Measurements from ENCODE around the gene C17orf50.

DNA sequence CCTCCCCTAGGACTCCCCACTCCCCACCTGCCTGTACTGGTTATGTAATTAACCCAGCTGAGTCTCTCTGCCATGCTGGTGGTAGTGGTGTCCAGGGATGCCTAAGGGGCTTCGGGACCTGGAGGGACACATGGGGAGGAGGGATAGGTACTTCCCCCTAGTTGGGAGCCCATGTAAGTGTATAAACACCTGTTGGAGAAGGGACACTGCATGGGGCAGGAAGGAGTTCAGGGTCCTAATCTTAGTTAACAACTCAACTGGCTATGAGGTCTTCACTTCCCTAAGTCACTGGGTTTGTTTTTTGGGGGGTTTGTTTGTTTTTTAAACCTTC is 27.9 kb upstream of the C17orf50 start:
- TF ChIP-seq, protein P1, sequence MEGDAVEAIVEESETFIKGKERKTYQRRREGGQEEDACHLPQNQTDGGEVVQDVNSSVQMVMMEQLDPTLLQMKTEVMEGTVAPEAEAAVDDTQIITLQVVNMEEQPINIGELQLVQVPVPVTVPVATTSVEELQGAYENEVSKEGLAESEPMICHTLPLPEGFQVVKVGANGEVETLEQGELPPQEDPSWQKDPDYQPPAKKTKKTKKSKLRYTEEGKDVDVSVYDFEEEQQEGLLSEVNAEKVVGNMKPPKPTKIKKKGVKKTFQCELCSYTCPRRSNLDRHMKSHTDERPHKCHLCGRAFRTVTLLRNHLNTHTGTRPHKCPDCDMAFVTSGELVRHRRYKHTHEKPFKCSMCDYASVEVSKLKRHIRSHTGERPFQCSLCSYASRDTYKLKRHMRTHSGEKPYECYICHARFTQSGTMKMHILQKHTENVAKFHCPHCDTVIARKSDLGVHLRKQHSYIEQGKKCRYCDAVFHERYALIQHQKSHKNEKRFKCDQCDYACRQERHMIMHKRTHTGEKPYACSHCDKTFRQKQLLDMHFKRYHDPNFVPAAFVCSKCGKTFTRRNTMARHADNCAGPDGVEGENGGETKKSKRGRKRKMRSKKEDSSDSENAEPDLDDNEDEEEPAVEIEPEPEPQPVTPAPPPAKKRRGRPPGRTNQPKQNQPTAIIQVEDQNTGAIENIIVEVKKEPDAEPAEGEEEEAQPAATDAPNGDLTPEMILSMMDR (IDR thresholded peaks at IDR 0.05; ENCODE audit: low read depth, low read length), result no peak
- TF ChIP-seq POLR2A (IDR thresholded peaks at IDR 0.05; ENCODE audit: extremely low read depth, insufficient read length), result no peak

All from NB4 (cell line).